GM21717 (cell line): ENCODE results near the gene AP3B1.

Source experiments
- ATAC-seq: cut with Tn5 transposase; IDR thresholded peaks from one replicate; pipeline ENCODE4 v1.9.1; 2021; ENCODE audit warnings: mild to moderate bottlenecking, moderate library complexity; ENCODE audit not compliant: unreplicated experiment

AP3B1 gene

GRCh38 chr5:78162253-78162862, 132.1 kb downstream of the AP3B1 start:
- no peak for ATAC-seq

DNA sequence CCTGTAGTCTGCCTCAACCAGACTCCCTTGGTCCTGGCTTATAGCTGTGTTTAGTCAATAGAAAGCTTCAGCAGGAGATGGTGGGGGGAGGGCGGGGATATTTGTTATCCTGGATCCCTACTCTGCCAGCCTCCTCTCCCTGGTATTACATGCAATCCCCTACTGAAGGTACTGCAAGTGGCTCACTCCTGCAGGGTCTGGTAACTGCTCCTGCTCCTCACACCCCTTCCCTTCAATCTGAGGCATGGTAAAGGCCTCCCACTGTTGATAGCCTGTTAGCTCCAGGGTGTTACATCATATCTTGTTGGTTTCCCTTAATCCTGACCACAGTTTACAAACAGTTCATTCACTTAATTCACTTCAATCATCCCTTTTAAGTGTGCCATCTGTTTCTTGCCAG, 137.5 kb downstream of the AP3B1 start:
- ATAC-seq = no peak

GRCh38 chr5:78151594-78152271, 142.8 kb downstream of the AP3B1 start:
- no peak for ATAC-seq

DNA sequence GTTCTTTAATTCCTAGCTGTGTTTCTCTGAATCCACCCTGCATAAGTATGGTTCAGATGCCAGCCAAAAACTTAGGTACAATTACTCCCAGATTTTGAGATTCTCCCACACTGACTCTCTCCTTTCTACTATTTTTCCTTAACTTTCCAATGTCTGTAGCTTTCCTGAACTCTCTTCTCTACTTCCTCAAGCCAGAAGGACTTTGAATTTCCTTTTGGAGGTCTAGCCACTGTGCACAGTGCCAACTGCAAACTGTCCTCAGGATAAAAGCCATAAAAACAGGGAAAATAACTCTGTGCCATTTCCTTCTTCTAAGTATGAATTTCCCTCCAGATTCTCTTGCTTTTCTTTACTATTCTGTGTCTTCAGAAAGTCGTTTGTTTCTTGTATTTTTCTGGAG, 157.2 kb downstream of the AP3B1 start:
- ATAC-seq = no peak

GRCh38 chr5:78133423-78133822, 161.1 kb downstream of the AP3B1 start:
- no peak for ATAC-seq

GRCh38 chr5:78132507-78132906, 162.0 kb downstream of the AP3B1 start:
- ATAC-seq = no peak

DNA sequence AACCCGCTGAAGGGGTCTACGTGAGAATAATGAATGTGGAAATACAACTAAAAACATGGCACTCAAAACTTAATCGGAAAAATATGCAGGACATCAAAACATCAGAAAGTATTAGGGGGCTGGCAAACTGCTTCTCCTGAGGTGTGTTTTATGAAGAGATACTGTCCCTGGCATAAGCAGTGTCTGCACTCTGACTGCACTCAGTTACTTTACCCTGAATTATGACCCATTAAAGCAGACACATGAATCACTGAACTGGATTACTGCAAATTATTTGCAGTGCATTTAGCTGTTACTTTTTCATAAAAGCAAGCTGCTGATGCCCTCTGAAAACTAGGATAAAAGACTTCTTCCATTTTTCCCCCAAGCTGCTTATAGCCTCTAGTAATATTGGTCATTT, 164.9 kb downstream of the AP3B1 start:
- no peak for ATAC-seq

DNA sequence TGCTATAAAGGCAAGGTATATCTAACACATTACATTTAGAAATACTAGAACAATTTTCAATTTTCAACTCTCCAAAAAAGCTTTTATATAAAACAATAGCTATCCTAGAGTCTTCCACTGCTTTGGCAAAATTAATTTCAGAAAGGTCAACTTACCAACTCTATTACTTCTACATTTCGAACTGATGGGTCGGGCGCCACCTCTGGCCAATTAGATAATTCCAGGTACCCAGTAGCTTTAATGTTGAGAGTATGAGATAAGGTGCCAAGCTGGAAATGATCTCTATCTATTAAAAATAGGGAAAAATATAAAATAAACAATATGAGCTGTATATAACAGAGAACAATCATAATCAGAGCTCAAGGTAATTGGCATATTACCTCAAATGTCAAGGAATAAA, 166.6 kb downstream of the AP3B1 start:
- no peak for ATAC-seq

GRCh38 chr5:78126536-78126935, 168.0 kb downstream of the AP3B1 start:
- no peak for ATAC-seq

- no peak for ATAC-seq
Measured at GRCh38 chr5:78116167-78116566, 178.3 kb downstream of the AP3B1 start.

DNA sequence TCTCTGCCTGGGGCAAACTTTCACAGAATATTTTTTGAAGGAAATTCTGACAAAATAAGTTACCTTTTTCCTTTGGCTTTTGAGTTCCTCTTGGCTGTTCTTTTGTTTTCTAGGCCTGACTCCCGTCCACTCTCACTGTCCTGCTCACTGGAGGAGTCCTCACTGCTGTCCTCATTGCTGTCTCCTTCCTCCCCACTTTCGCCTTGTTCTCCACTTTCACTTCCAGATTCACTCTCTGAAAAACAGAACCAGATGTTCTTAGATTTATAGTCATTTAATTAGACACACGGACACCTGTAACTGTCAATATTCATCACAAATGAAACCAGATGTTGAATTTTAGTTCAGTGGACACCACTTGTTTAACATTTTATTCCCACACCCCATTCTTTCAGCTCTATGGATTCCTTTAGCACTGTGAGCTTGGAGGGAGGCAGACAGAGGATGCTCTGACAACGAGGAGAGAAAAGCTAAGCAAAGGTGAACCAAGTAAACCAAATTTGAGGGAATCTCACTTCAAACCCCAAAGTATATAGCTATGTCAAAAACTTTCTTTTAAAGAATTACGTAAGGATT, 180.7 kb downstream of the AP3B1 start:
- no peak for ATAC-seq

GRCh38 chr5:78112931-78113330, 181.6 kb downstream of the AP3B1 start:
- ATAC-seq = no peak

DNA sequence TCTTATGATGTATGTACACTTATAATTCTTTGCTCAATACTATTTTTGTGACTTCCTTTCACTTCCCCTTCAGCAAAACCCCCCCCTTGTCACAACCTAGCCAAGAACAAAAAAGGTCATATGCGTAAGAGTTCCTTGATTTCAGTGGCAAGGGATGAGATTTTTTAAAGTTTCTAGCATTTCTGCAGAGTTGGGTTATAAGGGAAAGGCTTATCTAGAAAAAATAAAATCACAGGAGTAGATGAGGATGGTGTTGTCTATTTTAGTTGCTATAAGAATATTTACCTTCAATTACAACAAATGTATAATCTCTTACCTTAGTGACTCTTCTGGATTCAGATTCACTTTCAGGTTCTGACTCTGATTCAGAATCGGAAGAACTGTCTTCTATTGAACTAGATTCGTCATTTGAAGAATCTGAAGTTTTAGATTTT, 184.6 kb downstream of the AP3B1 start:
- peak; percentile 61 for ATAC-seq

- ATAC-seq = no peak
Measured at GRCh38 chr5:78108564-78108963, 185.9 kb downstream of the AP3B1 start.

GRCh38 chr5:78103232-78103918, 191.1 kb downstream of the AP3B1 start:
- ATAC-seq = no peak

GRCh38 chr5:78102500-78102899, 192.0 kb downstream of the AP3B1 start:
- no peak for ATAC-seq

- ATAC-seq = no peak
Measured at GRCh38 chr5:78095125-78095524, 199.4 kb downstream of the AP3B1 start.

DNA sequence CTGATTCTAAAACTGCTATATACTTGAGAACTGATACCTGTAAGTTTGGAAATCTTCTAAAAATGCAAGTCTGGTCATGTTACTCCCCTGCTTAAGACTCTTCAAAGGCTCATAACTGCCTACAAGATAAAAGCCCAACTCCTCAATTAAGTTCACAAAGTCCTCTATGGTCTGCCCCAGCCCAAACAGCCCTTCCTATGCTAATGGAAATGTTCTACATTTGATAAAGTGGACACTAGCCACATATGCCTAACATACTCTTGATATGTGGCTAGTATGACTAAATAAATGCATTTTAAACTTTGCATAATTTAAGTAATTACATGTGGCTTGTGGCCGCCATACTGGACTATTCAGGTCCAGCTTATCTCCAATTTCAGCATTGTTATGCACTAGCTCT, 204.5 kb downstream of the AP3B1 start:
- no peak for ATAC-seq

GRCh38 chr5:78078858-78079257, 215.6 kb downstream of the AP3B1 start:
- no peak for ATAC-seq

DNA sequence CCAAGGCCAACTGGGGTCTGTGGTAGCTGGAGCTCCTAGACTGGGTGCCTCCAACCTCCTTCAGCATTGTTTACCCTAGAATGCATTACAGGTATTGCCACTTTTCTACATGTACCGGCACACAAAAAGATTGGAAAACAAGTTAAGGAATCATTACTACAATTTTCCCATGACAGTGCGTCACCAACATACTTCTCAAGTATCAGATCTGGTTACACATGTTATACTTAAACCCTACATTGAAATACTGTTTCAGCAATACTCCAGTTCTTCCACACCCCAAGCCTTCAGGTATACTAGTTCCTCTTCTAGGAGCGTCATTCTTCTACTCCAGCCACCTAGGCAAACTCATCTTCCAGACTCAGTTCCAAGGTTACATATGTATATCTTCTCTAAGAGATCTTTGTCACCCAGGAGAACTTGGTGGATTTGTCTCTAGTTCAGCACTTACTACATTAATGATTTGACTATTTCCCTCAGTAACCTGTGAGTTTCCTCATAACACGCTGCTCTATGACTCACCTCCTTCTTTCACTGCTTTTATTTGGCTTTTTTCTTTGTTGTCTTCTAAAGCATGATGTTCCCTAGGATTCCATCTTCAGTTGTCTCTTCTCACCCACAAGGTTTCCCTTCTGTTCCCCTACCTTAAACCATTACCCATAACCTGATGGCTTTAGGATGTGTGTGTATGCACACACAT, 217.0 kb downstream of the AP3B1 start:
- ATAC-seq = no peak

GRCh38 chr5:78076351-78076750, 218.1 kb downstream of the AP3B1 start:
- no peak for ATAC-seq
